K562 (cell line): ENCODE data around the gene LLCFC1. TPM values are rescaled to one million over a fixed set of nuclear protein-coding genes. Genes with fewer than 3 reads are reported as not detected.

Experiments used
- ATAC-seq: fragments of 200-7000 bp; cut with Tn5 transposase; 3 replicates; pipeline ENCODE4 v1.9.1; 2020; ENCODE audit warnings: moderate library complexity
- Bru-seq: library from RNA; stranded (reverse); fragments of 400-500 nt; gene quantifications from one replicate; lab custom pipeline; 2021; lab: Mats Ljungman, UMichigan
- BruChase-seq, 2 experiments: library from RNA; stranded (reverse); fragments of 400-500 nt; gene quantifications; one replicate each; lab custom pipeline; 2021; lab: Mats Ljungman, UMichigan
- BruUV-seq: library from RNA; stranded (reverse); fragments of 400-500 nt; replicated peaks from 2 replicates; lab custom pipeline; 2021; lab: Mats Ljungman, UMichigan
- CTCF ChIA-PET: fragments of 300-600 bp; formaldehyde crosslinking; extraction: SDS; loops from one replicate; lab custom pipeline; 2021; ENCODE audit warnings: low intra/inter-chr PET ratio; lab: Yijun Ruan, JAX
- POLR2A ChIA-PET: fragments of 300-600, 350-650 bp; sonication (Branson Sonifier 250); formaldehyde crosslinking; extraction: SDS; loops from one replicate; lab custom pipeline; 2021; ENCODE audit warnings: antibody characterized with exemption, inconsistent platforms; lab: Yijun Ruan, JAX
- DNase-seq, 4 experiments: peaks; one replicate each; pipeline versions ENCODE4 v3.0.0 to v3.0.0-alpha.2; 2011 to 2018; ENCODE audit warnings: low spot score in 3 of 4, mixed read lengths in 3 of 4; ENCODE audit errors: extremely low read depth in 1 of 4
- FAIRE-seq: peaks from 2 replicates; lab custom pipeline; 2011; peaks lifted over from hg19 to GRCh38; lab: Jason Lieb, UNC
- H2AFZ ChIP-seq: 2 replicates; pipeline ENCODE4 v1.6.0; 2011; ENCODE audit warnings: low read depth, low read length, control low read depth, inconsistent platforms
- H3K27ac ChIP-seq: fragments of 200-600 bp; 3 replicates; pipeline ENCODE4 v1.8.0; 2011; ENCODE audit warnings: low read depth, mild to moderate bottlenecking, control low read depth, inconsistent platforms, low read length, moderate library complexity, mixed read lengths; ENCODE audit errors: extremely low read depth
- H3K27me3 ChIP-seq, 2 experiments: fragments of 300-600 bp in 1 of 2; 2 replicates in 1 of 2; 3 replicates in 1 of 2; pipeline versions ENCODE4 v1.6.0 to v1.8.0; 2011; ENCODE audit warnings: inconsistent platforms in 2 of 2, low read length in 2 of 2, mild to moderate bottlenecking in 1 of 2, mixed read lengths in 1 of 2, moderate library complexity in 1 of 2; ENCODE audit not compliant: control insufficient read depth in 2 of 2, insufficient read depth in 2 of 2
- H3K36me3 ChIP-seq: fragments of 300-600 bp; 3 replicates; pipeline ENCODE4 v1.8.0; 2011; ENCODE audit warnings: mild to moderate bottlenecking, low read length, inconsistent platforms; ENCODE audit not compliant: control insufficient read depth, insufficient read depth
- H3K4me1 ChIP-seq, 2 experiments: fragments of 200-600 bp in 1 of 2; replicated peaks in 1 of 2; 2 replicates in 1 of 2; 3 replicates in 1 of 2; pipeline versions ENCODE4 v1.5.1 to v1.8.0; 2011; ENCODE audit warnings: inconsistent platforms in 2 of 2, low read length in 2 of 2, mild to moderate bottlenecking in 1 of 2, mixed read lengths in 1 of 2, moderate library complexity in 1 of 2; ENCODE audit not compliant: control insufficient read depth in 2 of 2, insufficient read depth in 2 of 2
- H3K4me2 ChIP-seq: 2 replicates; pipeline ENCODE4 v1.6.1; 2011; ENCODE audit warnings: low read length, control low read depth, inconsistent platforms, mixed read lengths; ENCODE audit not compliant: insufficient read depth
- H3K4me3 ChIP-seq: fragments of 200-600 bp; sonication (generic), shearing (Covaris generic); 2 replicates; pipeline ENCODE4 v1.5.1; 2016; ENCODE audit warnings: control low read depth, inconsistent platforms
- H3K79me2 ChIP-seq: fragments of 200-600 bp; 3 replicates; pipeline ENCODE4 v1.8.0; 2011; ENCODE audit warnings: low read length, inconsistent platforms; ENCODE audit not compliant: control insufficient read depth, insufficient read depth
- H3K9ac ChIP-seq, 2 experiments: 2 replicates each; pipeline versions ENCODE4 v1.6.0 to v1.6.1; 2011; ENCODE audit warnings: low read depth in 2 of 2, low read length in 2 of 2, control low read depth in 1 of 2, inconsistent platforms in 1 of 2, mild to moderate bottlenecking in 1 of 2, mixed read lengths in 1 of 2; ENCODE audit not compliant: insufficient read depth in 1 of 2
- H3K9me1 ChIP-seq: one replicate; pipeline ENCODE4 v1.6.0; 2011; ENCODE audit warnings: inconsistent platforms, mild to moderate bottlenecking, low read length, moderate library complexity; ENCODE audit not compliant: control insufficient read depth, insufficient read depth
- H3K9me3 ChIP-seq: replicated peaks from 2 replicates; pipeline ENCODE4 v1.5.1; 2011; ENCODE audit warnings: low read depth, low read length, inconsistent platforms; ENCODE audit not compliant: control insufficient read depth, insufficient read depth
- H4K20me1 ChIP-seq: replicated peaks from 2 replicates; pipeline ENCODE4 v1.6.1; 2011; ENCODE audit warnings: low read length, inconsistent platforms, mixed read lengths; ENCODE audit not compliant: control insufficient read depth, insufficient read depth
- CTCF ChIP-seq, 3 experiments: IDR thresholded peaks in 2 of 3; conservative IDR thresholded peaks in 1 of 3; 2 replicates each; pipeline ENCODE4 v1.5.1; 2011 to 2012; ENCODE audit warnings: low read length in 3 of 3, mild to moderate bottlenecking in 3 of 3, control low read depth in 2 of 3, improper control_type of control experiment in 1 of 3, inconsistent platforms in 1 of 3, low read depth in 1 of 3, mixed read lengths in 1 of 3, moderate library complexity in 1 of 3; ENCODE audit not compliant: insufficient read depth in 2 of 3
- HNRNPK ChIP-seq: fragments of 200-400 bp; formaldehyde crosslinking; IDR thresholded peaks from one replicate; pipeline ENCODE4 v1.6.1; 2018; ENCODE audit warnings: mild to moderate bottlenecking, low read depth, low read length; ENCODE audit not compliant: poor library complexity, severe bottlenecking
- POLR2H ChIP-seq: IDR thresholded peaks from 2 replicates; pipeline ENCODE4 v1.6.1; 2016; ENCODE audit warnings: missing genetic modification characterization, low read depth, mild to moderate bottlenecking, control low read depth, missing compliant biosample characterization, moderate library complexity
- RAD21 ChIP-seq, 2 experiments: fragments of 250-450 bp in 1 of 2; fragments of 450-650 bp in 1 of 2; sonication (Bioruptor Pico) in 1 of 2; formaldehyde crosslinking in 1 of 2; IDR thresholded peaks in 1 of 2; conservative IDR thresholded peaks in 1 of 2; 2 replicates each; pipeline versions ENCODE4 v1.4.0 to v1.8.0; 2020 to 2022; ENCODE audit warnings: mild to moderate bottlenecking in 2 of 2, moderate library complexity in 1 of 2
- SMC3 ChIP-seq: conservative IDR thresholded peaks from 2 replicates; pipeline ENCODE4 v1.6.1; 2011; ENCODE audit warnings: low read depth, low read length, improper control_type of control experiment; ENCODE audit not compliant: insufficient read depth
- XRCC5 ChIP-seq: fragments of 200-400 bp; formaldehyde crosslinking; IDR thresholded peaks from 2 replicates; pipeline ENCODE4 v1.6.1; 2017; ENCODE audit warnings: low read depth, mild to moderate bottlenecking, low read length
- YY1 ChIP-seq, 3 experiments: IDR thresholded peaks; 2 replicates each; pipeline ENCODE4 v1.6.1; 2011; ENCODE audit warnings: low read length in 2 of 3, mild to moderate bottlenecking in 2 of 3, moderate library complexity in 2 of 3, borderline replicate concordance in 1 of 3, control low read depth in 1 of 3, low read depth in 1 of 3; ENCODE audit not compliant: insufficient read depth in 3 of 3, insufficient replicate concordance in 2 of 3, control insufficient read depth in 1 of 3, insufficient read length in 1 of 3; ENCODE audit errors: extremely low read depth in 1 of 3
- ZBTB26 ChIP-seq: fragments of 450-650 bp; formaldehyde crosslinking; IDR thresholded peaks from 2 replicates; pipeline ENCODE4 v1.4.0; 2022; ENCODE audit warnings: missing genetic modification characterization
- ZNF384 ChIP-seq: IDR thresholded peaks from 2 replicates; pipeline ENCODE4 v1.6.1; 2012; ENCODE audit warnings: low read depth, low read length, improper control_type of control experiment
- WGBS: fragments of 100-300 bp; shearing (Covaris generic); methylation state at CpG from one replicate; pipeline ENCODE4 v1.1.6; 2016; ENCODE audit warnings: low coverage, mixed read lengths; ENCODE audit not compliant: insufficient coverage; ENCODE audit errors: missing lambda C conversion rate; 5-methylcytosine and 5-hydroxymethylcytosine counted together
- in situ Hi-C: fragments of 300-500 bp; cut with MboI; formaldehyde crosslinking; loops from 4 replicates; pipeline ENCODE4 v1.15.0; 2018; ENCODE audit warnings: inconsistent platforms, mixed read lengths
- intact Hi-C: fragments of 100-400 bp; cut with micrococcal nuclease; formaldehyde crosslinking; loops from 2 replicates; pipeline ENCODE4 v1.14.2; 2022
- long read RNA-seq, 3 experiments: library from polyadenylated mRNA in 2 of 3; library from RNA in 1 of 3; unstranded in 2 of 3; stranded (forward) in 1 of 3; transcript quantifications; one replicate each; pipeline ENCODE4 v2.0.0, GENCODE V29; 2019 to 2022
- polyA minus RNA-seq, 3 experiments: library from RNA; depleted of rRNA, polyadenylated mRNA; stranded (reverse); fragments of >200 nt; gene quantifications; 2 replicates each; pipeline ENCODE4 v1.2.3, GENCODE V29; 2011
- polyA plus RNA-seq, 8 experiments: library from polyadenylated mRNA; depleted of rRNA in 4 of 8; stranded (reverse) in 5 of 8; unstranded in 3 of 8; fragments of >200 nt; fragmentation: Nextera tagmentation in 2 of 8; fragmentation: Illumina TruSeq in 1 of 8; extraction: Ambion mirVana in 2 of 8; extraction: Trizol in 1 of 8; gene quantifications; 2 replicates each; pipeline versions ENCODE4 v1.2.1 to v1.2.3, GENCODE V29; 2011 to 2014; ENCODE audit warnings: inconsistent platforms in 1 of 8, missing spikeins in 1 of 8
- total RNA-seq, 7 experiments: library from RNA; depleted of rRNA in 6 of 7; stranded (reverse); fragments of >200 nt in 6 of 7; fragmentation: Illumina TruSeq in 2 of 7; extraction: Trizol in 2 of 7; gene quantifications; 2 replicates each; pipeline versions ENCODE4 v1.2.1 to v1.2.3, GENCODE V29; 2011 to 2021; ENCODE audit warnings: low replicate concordance in 1 of 7
- TF ChIP-seq, protein P1 (sequence below): sonication (generic); formaldehyde crosslinking; IDR thresholded peaks from 2 replicates; pipeline ENCODE4 v1.8.0; 2022; ENCODE audit warnings: mild to moderate bottlenecking, missing genetic modification reagents

The LLCFC1 gene
- not detected in 2 replicates for total RNA-seq (2011; cell fraction: chromatin; rRNA removed; ENCODE audit: low replicate concordance)
- not detected in 2 replicates for total RNA-seq (2011; cell fraction: nucleolus; rRNA removed)
- total RNA-seq (2011; cell fraction: nucleoplasm; rRNA removed) = not detected in 2 replicates
- not detected in 2 replicates for total RNA-seq (2014; rRNA removed)
- total RNA-seq (2014; rRNA removed; fragmentation: Illumina TruSeq; extraction: Trizol) = not detected in 2 replicates
- not detected in 2 replicates for total RNA-seq (2015; rRNA removed; fragmentation: Illumina TruSeq; extraction: Trizol)
- total RNA-seq (2021) = not detected in 2 replicates
- not detected in 2 replicates for polyA plus RNA-seq (2011; rRNA removed)
- polyA plus RNA-seq (2011; cell fraction: cytosol; rRNA removed) = not detected in 2 replicates
- not detected in 2 replicates for polyA plus RNA-seq (2011; cell fraction: nucleus; rRNA removed)
- polyA plus RNA-seq (2012) = 0.20 and 0.55 TPM in 2 replicates
- polyA plus RNA-seq (2014; fragmentation: Illumina TruSeq; extraction: Trizol) = not detected in 2 replicates
- not detected for polyA plus RNA-seq (2014; fragmentation: Nextera tagmentation; extraction: Ambion mirVana)
- not detected in 2 replicates for polyA plus RNA-seq (2014; rRNA removed)
- not detected in 2 replicates for polyA minus RNA-seq (2011; rRNA and poly(A)+ RNA removed)
- not detected in 2 replicates for polyA minus RNA-seq (2011; cell fraction: cytosol; rRNA and poly(A)+ RNA removed)
- polyA minus RNA-seq (2011; cell fraction: nucleus; rRNA and poly(A)+ RNA removed) = not detected in 2 replicates
- not detected for Bru-seq, nascent RNA
- BruChase-seq, experiment 1, labeled RNA remaining after a 2-hour chase = not detected
- BruChase-seq, experiment 2, labeled RNA remaining after a 6-hour chase = not detected
- long read RNA-seq, experiment 1 = 0 reads
- long read RNA-seq, experiment 2 = 0 reads
- long read RNA-seq, experiment 3 = 0 reads

GRCh38 chr7:142939226-142939910 is at the start of gene LLCFC1:
TSS of gene LLCFC1 (plus strand) at chr7:142939484. CDS start at chr7:142939622, 138 bp downstream.
- CTCF ChIA-PET = no interaction called here
- intact Hi-C loops = loop anchor here (2.0 kb wide), 1 partner anchor 21 kb away; no protein-coding TSS in a partner anchor
- TF ChIP-seq XRCC5 (0 out of 2 replicates have a peak, but pooled peaks have one; percentile 20), YY1 (IDR thresholded peaks at IDR 0.05; ENCODE audit: borderline replicate concordance in 1 of 3, control insufficient read depth in 1 of 3, extremely low read depth in 1 of 3, insufficient read depth in 3 of 3, insufficient read length in 1 of 3, insufficient replicate concordance in 2 of 3, low read depth in 1 of 3, low read length in 2 of 3) (peak in 1 of 3 experiments; percentile 52), SMC3 (0 out of 2 replicates have a peak, but pooled peaks have one; percentile 20), RAD21 (CRISPR knock-in tag; conservative IDR thresholded peaks at IDR 0.05 in 1 of 2, IDR thresholded peaks at IDR 0.05 in 1 of 2) (peak in 1 of 2 experiments; percentile 38; a peak in 2 of 4 replicates), ZNF384 (0 out of 2 replicates have a peak, but pooled peaks have one; percentile 11), HNRNPK (no peak), POLR2H (tag) (no peak), CTCF (IDR thresholded peaks at IDR 0.05 in 2 of 3, conservative IDR thresholded peaks at IDR 0.05 in 1 of 3; ENCODE audit: insufficient read depth in 2 of 3, low read depth in 1 of 3, low read length in 3 of 3) (peak; percentile 87 to 98 (median 96)), ZBTB26 (CRISPR knock-in tag) (no peak)
- TF ChIP-seq, protein P1, sequence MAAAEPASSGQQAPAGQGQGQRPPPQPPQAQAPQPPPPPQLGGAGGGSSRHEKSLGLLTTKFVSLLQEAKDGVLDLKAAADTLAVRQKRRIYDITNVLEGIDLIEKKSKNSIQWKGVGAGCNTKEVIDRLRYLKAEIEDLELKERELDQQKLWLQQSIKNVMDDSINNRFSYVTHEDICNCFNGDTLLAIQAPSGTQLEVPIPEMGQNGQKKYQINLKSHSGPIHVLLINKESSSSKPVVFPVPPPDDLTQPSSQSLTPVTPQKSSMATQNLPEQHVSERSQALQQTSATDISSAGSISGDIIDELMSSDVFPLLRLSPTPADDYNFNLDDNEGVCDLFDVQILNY (CRISPR knock-in tag) = no peak

More at GRCh38 chr7:142939226-142939910, at the start of gene LLCFC1:
- Histone ChIP-seq H3K4me3 (no peak within 1 kb of the TSS), H3K4me2 (no peak within 1 kb of the TSS), H3K4me1 (peaks cover 3 to 6% of the 10 kb centered on the region in 2 experiments; a peak in 2 of 5 replicates), H4K20me1 (no peaks in the 10 kb centered on the region; the same call in 1 of the 2 replicates), H3K36me3 (peaks cover 28% of the 10 kb centered on the region), H3K9me1 (peaks cover 4% of the 10 kb centered on the region), H3K9ac (no peak within 1 kb of the TSS), H3K9me3 (no peaks in the 10 kb centered on the region), H3K27me3 (no peaks in the 10 kb centered on the region), H3K27ac (no peak within 1 kb of the TSS), H3K79me2 (no peaks in the 10 kb centered on the region), H2AFZ (no peak within 1 kb of the TSS)
- ATAC-seq (peak; percentile 88), DNase-seq (peak; percentile 60 to 75 (median 74)), FAIRE-seq (peak; percentile 62)
- POLR2A ChIA-PET = interaction anchor here (1.0 to 2.1 kb wide), 2 partner anchors 22 to 41 kb away, joined by 3 to 8 read pairs; no protein-coding TSS in a partner anchor
- BruUV-seq = no TSS peak
- 58% methylated on average over 10 of the region's 10 CpGs for WGBS
- in situ Hi-C loops = no loop called here
